Stimulated activated CD4-positive, alpha-beta T cell treated with anti-CD3 and anti-CD28 coated beads, Interleukin-2, amount 100 ng/mL, for 24 hours (primary cell): ENCODE data around the gene PSAP.

Experiments used
- DNase-seq, 2 donors: peaks; one replicate each; pipeline ENCODE4 v3.0.0-alpha.2; 2020

Gene PSAP

GRCh38 chr10:71805776-71806703 lies 45.0 kb downstream of the PSAP start:
- DNase-seq: no peak

GRCh38 chr10:71804077-71804476 lies 47.0 kb downstream of the PSAP start:
- DNase-seq: no peak

GRCh38 chr10:71802715-71803488 lies 48.1 kb downstream of the PSAP start:
- no peak for DNase-seq

GRCh38 chr10:71802235-71802634 lies 48.8 kb downstream of the PSAP start:
- no peak for DNase-seq

- DNase-seq: no peak
These were observed 49.7 kb downstream of the PSAP start for GRCh38 chr10:71801361-71801760.

GRCh38 chr10:71799608-71800453 lies 51.2 kb downstream of the PSAP start:
- no peak for DNase-seq

- DNase-seq: no peak
These were observed 51.9 kb downstream of the PSAP start for GRCh38 chr10:71799112-71799511.

GRCh38 chr10:71798308-71798624 lies 52.8 kb downstream of the PSAP start:
- no peak for DNase-seq

- no peak for DNase-seq
These were observed 53.3 kb downstream of the PSAP start for GRCh38 chr10:71797533-71798307.

- no peak for DNase-seq
These were observed 54.2 kb downstream of the PSAP start for GRCh38 chr10:71796749-71797405.

- no peak for DNase-seq
These were observed 55.8 kb downstream of the PSAP start for GRCh38 chr10:71795248-71795647.

- DNase-seq: no peak
These were observed 60.2 kb downstream of the PSAP start for GRCh38 chr10:71790749-71791440.

- DNase-seq: no peak
These were observed 61.2 kb downstream of the PSAP start for GRCh38 chr10:71789871-71790270.

GRCh38 chr10:71788954-71789353 lies 62.1 kb downstream of the PSAP start:
- no peak for DNase-seq

GRCh38 chr10:71784679-71785272 lies 66.3 kb downstream of the PSAP start:
- DNase-seq: no peak

- no peak for DNase-seq
These were observed 67.0 kb downstream of the PSAP start for GRCh38 chr10:71783917-71784678.

- DNase-seq: no peak
These were observed 68.0 kb downstream of the PSAP start for GRCh38 chr10:71782917-71783490.

GRCh38 chr10:71782221-71782916 lies 68.7 kb downstream of the PSAP start:
- DNase-seq: no peak

- no peak for DNase-seq
These were observed 70.3 kb downstream of the PSAP start for GRCh38 chr10:71780719-71781118.
